GM18861 (cell line): ENCODE data around the gene ZNF764.
A peak's percentile ranks its signal among the peaks of the same experiment; 100 is the strongest.
"Not testable (repeated sequence)": the region's sequence is repeated elsewhere in the genome, so short reads cannot be mapped to it uniquely, and the experiment has no call there.

Experiments
- ATAC-seq: cut with Tn5 transposase; IDR thresholded peaks from one replicate; pipeline ENCODE4 v1.9.1; 2021; ENCODE audit not compliant: unreplicated experiment

ZNF764 gene

DNA sequence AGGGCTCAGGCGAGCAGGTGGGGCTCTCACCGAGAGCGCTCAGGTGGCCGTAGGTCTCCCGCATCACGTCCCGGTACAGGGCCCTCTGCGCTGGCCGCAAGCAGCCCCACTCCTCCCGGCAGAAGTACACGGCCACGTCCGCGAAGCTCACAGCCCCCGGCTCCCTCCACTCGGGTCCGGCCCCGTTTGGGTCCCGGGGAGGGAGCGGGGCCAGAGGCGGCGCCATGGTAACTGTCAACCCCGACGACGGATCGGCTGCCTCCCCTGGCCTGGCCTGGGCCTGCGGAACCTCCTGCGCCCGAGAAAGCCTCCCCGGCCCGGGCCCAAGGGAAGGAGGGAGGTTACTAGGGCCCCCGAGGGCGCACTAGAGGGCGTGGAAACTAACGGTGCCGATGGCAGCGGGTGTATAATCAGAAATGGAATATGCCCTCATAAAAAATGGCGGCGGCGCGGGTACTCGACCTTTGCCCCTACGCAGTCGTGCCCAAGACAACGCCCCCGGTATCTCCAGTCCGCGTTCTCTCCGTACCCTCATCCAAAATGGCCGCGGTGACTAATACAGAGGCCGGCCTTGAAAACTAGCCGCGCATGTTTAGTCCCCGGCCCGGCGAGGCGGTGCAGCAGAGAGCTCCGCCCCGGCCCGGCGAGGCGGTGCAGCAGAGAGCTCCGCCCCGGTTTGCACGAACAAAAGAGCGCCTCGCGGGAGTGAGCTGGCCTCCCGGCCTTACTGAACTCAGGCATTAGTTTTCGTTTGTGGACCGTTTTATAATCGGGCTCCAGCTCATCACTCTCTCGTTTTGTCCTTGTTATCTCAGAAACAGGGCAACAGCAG lies at the start of gene ZNF764:
Gene ZNF764 (minus strand): TSS at position 418 of the 832 bp plus-strand sequence. CDS start 192 bp downstream, at position 226.
- ATAC-seq: peak; percentile 78

DNA sequence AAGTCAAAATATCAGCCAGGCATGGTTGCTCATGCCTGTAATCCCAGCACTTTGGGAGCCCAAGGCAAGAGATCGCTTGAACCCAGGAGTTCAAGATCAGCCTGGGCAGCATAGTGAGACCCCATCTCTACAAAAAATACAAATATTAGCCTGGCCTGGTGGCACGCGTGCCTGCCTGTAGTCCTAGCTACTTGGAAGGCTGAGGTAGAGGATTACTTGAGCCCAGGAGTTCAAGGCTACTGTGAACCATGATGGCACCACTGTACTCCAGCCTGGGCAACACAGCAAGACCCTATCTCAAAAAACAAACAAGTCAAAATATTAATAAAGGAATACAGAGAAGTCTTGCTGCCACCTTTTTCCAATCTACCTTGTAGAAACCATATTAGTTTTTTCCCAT lies 47.8 kb upstream of the ZNF764 start:
- ATAC-seq: no peak

DNA sequence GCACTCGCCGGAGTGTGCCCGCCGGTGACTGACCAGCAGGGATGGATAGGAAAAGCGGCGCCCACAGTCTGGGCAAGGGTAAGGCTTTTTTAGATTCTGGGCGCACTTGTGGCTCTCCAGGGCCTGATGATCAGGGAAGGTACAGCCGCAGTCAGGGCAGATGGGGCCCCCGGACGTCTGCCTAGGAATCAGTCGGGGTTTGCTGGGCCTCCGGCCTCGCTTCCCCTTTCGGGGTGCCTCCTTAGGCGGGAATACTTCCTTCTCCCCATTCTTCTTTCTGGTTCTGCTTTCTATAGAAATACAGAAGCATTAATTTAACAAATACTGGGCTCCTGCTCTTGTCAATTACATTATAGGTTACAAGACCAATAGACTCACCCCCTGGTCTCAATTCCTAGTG lies 47.0 kb upstream of the ZNF764 start:
- ATAC-seq: no peak

DNA sequence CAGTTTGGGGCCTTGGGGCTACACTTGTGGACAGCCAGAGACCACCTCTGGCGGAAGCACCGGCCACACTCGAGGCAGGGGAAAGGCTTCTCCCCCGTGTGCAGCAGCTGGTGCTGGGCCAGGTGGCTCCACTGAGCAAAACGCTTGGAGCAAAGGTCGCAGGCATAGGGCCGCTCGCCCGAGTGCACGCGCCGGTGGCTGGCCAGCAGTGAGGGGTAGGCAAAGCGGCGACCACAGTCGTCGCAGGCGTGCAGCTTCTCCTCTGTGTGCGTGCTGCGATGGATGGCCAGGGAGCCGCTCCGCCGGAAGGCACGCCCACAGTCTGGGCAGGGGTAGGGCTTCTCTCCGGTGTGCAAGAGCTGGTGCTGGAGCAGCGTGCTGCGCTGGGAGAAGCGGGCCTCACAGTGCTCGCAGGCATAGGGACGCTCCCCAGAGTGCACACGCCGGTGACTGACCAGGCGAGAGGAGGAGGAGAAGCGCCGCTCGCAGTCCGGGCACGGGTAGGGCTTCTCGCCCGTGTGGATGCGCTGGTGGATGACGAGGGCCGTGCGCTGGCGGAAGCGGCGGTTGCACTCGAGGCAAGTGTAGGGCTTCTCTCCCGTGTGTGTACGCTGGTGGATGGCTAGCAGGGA lies 46.3 kb upstream of the ZNF764 start:
- no peak for ATAC-seq

DNA sequence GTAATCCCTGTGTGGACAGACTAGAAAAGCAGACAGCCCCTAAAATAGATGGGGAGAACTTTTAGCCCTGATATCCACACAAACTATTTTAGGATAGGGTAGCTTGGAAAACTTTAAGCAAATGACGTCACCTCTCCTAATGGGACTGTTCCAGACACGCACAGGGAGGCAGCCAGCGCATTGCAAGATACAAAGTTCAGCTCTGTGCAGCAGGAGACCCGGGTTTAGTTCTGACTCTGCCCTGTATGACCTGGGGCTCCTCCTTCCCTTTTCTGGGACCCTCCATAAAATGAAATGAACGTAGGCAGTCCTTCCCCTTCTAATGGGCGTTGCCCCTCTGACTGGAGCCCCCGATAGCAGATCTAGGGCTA lies 45.8 kb upstream of the ZNF764 start:
- no peak for ATAC-seq

DNA sequence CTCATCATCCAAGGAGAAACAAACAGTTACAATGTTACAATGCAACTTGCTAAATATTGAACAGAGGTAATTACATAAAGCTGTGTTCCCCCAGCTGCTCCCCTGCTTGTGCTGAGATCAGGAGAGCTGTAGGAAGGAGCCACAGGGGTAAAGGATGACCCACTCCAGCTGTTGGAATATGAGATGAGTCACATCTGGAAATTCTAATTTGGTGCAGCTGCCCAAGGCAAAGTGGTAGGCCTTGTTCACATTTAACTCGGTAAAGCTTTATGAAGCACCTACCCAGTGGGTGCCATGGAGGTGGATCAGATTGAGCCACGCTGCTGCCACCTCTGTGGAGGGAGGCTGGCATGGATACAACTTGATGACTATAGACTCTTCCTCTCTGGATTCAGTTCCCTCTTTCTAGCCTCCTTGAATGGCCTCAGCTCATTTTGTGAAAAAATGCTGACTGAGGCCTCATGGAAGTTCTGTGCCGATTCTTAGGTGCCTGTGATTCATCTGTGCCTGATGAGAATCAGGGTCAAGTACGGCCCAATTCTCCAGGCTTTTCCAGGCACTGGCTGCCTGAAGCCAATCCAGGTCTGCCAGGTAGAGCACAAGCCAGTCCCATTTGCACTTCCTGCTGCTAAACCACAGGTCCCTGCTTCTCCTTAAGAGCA lies 44.6 kb upstream of the ZNF764 start:
- ATAC-seq: no peak

DNA sequence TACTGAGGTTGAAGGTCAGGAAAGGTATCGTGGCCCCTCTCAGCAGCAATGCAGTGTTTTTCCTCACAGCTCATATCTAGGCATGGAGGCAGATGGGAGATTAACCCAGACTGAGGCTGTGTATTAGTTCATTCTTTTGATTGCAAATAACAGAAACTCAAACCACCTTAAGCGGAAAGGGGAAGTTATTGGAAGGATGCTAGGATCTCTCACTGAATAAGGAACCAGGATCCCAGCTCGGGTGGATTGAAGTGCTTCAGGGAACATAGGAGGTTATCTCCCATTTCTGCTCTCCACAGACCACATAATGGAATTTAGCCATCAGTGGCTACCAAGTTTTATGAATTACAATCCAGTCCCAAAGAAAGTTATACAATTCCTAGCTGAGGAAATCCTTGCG lies 43.8 kb upstream of the ZNF764 start:
- no peak for ATAC-seq

DNA sequence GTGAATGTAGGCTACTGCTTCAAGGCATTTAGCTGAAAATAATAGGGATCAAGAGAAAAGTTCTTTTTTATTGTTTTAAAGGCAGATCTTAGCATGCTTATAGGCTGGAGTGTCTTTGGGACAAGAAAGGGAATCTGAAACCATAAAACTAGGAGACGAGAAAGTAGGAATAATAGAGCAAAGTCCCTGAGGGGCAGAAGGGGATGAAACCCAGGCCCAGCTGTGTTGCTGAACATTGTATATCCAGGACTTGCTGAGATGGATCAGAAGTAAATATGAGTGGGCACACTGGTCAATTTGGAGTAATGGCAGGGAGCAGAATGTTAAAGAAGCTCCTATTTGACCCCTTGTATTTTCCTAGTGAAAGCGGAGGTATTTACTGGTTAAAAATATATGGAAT lies 42.8 kb upstream of the ZNF764 start:
- ATAC-seq: no peak

DNA sequence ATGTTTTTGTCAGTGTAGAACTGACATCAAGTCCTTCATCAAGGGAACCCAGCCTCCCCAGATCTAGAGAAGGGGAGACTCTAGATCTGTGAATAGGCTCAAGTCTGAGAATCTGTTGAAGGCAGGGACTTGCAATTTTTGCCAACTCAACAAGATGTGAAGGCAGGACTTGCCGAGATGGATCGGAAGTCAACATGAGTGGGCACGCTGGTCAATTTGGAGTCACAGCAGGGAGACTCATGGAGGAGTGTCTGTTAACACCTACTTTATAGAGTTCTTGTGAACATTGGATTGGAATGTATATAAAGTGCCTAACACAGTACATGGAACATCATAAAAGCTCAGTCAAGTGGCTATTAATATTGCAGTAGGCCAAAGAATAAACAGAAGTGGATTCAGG lies 42.0 kb upstream of the ZNF764 start:
- no peak for ATAC-seq

DNA sequence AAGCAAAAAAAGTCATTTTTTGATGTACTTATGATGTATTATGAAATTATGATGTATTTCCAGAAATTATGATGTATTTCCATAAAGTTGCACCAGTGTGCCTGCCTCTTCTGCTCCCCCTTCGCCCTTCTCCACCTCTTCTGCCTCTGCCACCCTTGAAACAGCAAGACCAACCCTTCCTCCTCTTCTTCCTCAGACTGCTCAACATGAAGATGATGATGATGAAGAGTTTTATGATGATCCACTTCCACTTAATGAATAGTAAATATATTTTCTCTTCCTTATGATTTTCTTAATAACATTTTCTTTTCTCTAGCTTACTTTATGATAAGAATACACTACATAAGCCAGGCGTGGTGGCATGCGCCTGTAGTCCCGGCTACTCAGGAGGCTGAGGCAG lies 34.7 kb upstream of the ZNF764 start:
- ATAC-seq: no peak

DNA sequence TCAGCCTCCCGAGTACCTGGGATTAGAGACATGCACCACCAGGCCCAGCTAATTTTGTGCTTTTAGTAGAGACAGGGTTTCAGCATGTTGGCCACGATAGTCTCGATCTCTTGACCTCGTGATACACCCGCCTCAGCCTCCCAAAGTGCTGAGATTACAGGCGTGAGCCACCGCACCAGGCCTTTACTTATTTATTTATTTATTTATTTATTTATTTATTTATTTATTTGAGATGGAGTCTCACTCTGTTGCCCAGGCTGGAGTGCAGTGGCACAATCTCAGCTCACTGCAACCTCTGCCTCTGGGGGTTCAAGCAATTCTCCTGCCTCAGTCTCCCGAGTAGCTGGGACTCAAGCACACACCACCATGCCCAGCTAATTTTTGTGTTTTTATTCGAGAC lies 32.7 kb upstream of the ZNF764 start:
- ATAC-seq: not testable (repeated sequence)

DNA sequence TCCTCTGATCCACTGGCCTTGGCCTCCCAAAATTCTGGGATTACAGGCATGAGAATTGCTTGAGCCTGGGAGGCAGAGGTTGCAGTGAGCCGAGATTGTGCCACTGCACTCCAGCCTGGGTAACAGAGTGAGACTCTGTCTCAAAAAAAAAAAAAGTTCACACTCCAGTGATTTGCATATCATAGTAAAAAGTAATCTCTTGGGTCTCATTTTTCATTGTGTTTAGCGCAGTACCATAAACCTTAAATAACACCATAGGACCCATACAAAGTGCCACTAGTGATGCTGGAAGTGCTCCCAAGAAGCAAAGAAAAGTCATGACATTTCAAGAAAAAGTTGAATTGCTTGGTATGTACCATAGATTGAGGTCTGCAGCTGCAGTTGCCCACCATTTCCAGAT lies 31.4 kb upstream of the ZNF764 start:
- not testable (repeated sequence) for ATAC-seq

DNA sequence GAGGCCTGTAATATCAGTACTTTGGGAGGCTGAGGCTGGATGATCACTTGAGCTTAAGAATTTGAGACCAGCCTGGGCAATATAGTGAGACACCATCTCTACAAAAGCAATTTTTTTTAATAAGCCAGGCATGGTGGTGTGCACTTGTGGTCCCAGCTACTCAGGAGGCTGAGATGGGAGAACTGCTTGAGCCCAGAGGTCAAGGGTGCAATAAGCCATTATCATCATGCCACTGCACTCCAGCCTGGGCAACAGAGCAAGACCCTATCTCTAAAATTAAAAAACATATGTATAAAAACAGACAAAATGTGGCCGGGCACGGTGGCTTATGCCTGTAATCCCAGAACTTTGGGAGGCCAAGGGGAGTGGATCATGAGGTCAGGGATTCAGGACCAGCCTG lies 30.5 kb upstream of the ZNF764 start:
- no peak for ATAC-seq

DNA sequence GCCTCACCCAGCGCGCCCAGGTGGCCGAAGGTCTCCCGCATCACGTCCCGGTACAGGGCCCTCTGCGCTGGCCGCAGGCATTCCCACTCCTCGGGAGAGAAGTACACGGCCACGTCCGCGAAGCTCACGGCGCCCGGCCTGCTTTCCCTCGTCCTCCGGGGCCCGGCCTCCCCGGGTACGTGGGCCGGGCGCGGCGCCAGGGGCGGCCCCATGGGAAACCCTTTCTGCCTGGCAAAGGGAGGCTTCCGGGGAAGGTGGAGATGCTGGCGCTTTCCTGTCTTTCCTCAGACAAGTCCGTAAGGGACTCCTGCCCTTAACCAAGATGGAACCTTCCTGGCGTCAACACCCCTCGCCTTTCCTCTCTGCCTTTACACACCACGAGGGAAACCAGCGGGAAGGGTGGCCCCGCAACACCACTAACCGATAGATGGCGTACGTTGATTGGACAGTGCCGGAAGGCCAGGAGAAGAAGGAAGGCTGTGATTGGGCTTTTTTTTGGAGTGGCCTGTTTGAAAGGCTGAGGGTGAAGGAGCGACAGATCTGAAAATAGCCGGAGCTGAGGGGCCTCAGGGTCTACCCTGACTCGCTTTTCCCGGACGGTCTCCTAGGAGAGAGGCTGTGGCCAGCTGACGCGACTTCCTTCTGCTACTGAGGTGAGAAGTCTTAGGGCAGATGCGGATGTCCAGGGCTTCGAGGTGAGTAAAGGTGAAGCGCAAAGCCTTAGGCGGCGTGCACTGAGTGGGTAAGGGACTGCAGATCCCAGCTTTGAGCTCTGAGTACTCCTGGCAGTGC lies 27.4 kb upstream of the ZNF764 start, which contains the start of gene ZNF785:
Gene ZNF785 (minus strand): TSS at position 298 of the 792 bp plus-strand sequence. CDS start 86 bp downstream, at position 212.
- ATAC-seq: peak; percentile 86

DNA sequence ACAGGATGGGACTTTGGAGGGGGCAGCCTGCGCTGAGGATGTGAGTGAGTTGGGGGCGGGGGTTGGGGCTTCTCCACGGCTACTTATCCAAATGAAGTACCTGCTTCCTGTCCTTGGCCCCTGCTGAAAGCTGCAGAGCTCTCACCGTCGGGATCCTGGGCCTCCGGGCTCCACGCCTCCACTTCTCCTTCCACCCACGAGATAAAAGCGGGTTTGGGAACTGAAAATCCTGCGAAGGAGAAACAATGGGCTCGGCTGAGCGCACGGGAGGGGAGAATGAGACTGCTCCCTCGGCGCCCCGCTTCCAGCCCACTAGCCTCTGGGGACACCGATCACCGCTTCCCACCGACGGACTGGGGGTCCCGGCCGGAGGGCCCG lies 26.8 kb upstream of the ZNF764 start:
- peak; percentile 19 for ATAC-seq

DNA sequence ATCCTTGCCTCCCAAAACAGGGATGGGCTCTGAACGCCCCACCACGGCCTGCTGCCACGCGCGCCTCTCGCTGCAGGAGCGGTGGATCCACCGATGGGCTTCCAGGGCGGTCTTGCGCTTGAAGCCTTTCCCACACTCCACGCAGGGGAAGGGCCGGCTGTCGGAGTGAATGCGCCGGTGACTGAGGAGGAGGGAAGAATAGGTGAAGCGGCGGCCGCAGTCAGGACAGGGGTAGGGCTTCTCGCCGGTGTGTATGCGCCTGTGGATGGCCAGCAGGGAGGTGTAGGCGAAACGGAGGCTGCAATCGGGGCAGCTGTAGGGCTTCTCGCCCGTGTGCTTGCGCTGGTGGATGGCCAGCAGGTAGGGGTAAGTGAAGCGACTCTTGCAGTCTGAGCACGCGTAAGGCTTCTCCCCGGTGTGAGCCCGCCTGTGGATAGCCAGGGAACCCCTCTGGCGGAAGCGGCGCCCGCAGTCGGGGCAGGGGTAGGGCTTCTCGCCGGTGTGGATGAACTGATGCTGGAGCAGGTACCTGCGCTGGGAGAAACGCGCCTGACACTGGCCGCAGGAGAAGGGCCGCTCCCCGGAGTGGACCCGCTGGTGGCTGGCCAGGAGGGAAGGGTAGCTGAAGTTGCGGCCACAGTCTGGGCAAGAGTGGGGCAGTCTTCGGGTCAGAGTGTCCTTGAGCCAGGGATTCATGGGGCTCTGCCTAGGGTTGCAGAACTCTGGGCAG lies 24.6 kb upstream of the ZNF764 start:
- ATAC-seq: no peak

DNA sequence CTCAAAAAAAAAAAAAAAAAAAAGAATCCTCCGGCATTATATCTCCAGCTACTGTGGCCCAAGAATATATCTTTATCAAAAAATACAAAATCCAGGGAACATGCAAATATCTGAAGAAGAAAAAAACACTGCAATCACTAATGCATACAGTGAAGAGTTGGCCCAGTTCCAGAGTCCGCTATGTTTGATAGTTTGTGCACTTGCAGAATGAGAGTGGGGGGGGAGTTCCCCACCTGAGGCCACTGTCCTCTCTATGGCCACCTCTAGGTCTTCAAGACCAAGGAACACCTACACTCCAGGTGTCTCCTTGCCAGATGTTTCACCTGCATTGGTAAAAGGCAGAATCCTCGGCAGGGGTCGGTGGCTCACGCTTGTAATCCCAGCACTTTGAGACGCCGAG lies 23.3 kb upstream of the ZNF764 start:
- no peak for ATAC-seq

DNA sequence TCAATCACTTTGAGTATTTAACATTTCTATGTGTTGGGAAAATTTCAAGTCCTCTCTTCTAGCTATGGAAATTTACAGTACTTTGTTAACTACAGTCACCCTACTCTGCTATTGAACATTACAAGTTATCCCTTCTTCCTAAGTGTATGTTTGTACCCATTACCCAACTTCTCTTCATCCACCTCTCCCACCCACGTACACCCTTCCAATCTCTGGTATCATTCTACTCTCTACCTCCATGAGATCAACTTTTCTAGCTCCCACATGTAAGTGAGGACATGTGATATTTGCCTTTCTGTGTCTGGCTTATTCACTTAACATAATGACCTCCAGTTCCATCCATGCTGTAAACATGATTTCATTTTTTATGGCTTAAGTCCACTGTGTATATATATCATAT lies 16.5 kb upstream of the ZNF764 start:
- no peak for ATAC-seq

DNA sequence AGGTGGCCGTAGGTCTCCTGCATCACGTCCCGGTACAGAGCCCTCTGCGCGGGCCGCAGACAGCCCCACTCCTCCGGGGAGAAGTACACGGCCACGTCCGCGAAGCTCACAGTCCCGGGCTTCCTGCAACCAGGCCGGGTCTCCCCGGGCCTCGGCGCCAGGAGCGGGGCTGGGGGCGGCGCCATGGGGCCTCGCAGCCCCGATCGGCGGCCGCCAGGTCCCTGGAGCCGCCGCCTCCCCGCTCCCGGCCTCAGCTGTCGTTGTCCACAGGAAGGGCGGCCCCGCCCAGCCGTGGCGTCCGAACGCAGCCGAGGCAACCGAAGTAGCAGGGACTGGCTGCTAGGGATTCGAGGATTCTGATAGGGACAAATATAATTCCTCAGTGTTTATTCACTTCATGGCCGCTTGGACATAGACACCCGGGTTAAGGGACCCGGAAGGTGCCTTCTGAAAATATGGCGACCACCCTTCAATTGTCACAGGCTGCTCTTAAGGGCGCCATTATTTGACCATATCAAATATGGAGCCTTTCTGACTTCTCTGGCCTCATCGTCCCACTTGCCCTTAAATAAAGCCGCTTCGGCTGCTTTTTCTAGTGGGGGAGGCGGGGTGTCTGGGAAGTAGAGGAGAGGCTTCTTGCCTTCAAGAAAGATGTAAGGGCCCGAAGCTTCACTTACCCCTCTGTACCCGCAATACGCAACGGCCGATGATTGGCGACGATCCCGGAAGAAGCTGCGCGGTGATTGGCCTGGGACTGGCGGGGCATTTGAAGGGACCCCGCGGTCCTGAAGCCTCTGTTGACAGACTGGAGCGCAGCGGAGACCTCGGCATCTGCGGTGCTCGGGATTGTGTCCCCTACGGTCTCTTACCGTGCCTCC lies 13.5 kb upstream of the ZNF764 start, which contains the start of gene ZNF688:
Gene ZNF688 (minus strand): TSS at position 270 of the 878 bp plus-strand sequence. CDS start 85 bp downstream, at position 185.
- ATAC-seq: peak; percentile 59
